Keratinocyte (primary cell): ENCODE results near the gene LEP. TPM values are rescaled to one million over a fixed set of nuclear protein-coding genes. Genes with fewer than 3 reads are reported as not detected.

Source experiments
- DNase-seq: peaks from one replicate; pipeline ENCODE4 v3.0.0-alpha.2; 2011; ENCODE audit warnings: low read depth, missing footprints, low spot score
- FAIRE-seq: peaks from 2 replicates; lab custom pipeline; 2011; peaks lifted over from hg19 to GRCh38; lab: Jason Lieb, UNC
- H2AFZ ChIP-seq: 2 replicates; pipeline ENCODE4 v1.6.0; 2012; ENCODE audit warnings: low read length, control low read depth, inconsistent platforms; ENCODE audit not compliant: control insufficient read depth
- H3K27ac ChIP-seq: 2 replicates; pipeline ENCODE4 v1.5.1; 2011; ENCODE audit warnings: low read length; ENCODE audit not compliant: control insufficient read depth, insufficient read depth
- H3K27me3 ChIP-seq: 3 replicates; pipeline ENCODE4 v1.6.0; 2011; ENCODE audit warnings: low read length; ENCODE audit not compliant: control insufficient read depth, insufficient read depth; ENCODE audit errors: extremely low read depth
- H3K36me3 ChIP-seq, 2 experiments: 2 replicates in 1 of 2; 3 replicates in 1 of 2; pipeline ENCODE4 v1.5.1; 2011; ENCODE audit warnings: low read length in 2 of 2, mild to moderate bottlenecking in 1 of 2; ENCODE audit not compliant: control insufficient read depth in 2 of 2, insufficient read depth in 2 of 2; ENCODE audit errors: extremely low read depth in 1 of 2
- H3K4me1 ChIP-seq: 3 replicates; pipeline ENCODE4 v1.5.1; 2011; ENCODE audit warnings: low read length; ENCODE audit not compliant: control insufficient read depth, insufficient read depth; ENCODE audit errors: extremely low read depth
- H3K4me2 ChIP-seq: 3 replicates; pipeline ENCODE4 v1.6.0; 2011; ENCODE audit warnings: low read depth, low read length; ENCODE audit not compliant: control insufficient read depth, insufficient read depth; ENCODE audit errors: extremely low read depth
- H3K4me3 ChIP-seq, 3 experiments: fragments of 200-600 bp in 1 of 3; sonication (generic) in 1 of 3; 2 replicates in 2 of 3; 3 replicates in 1 of 3; pipeline ENCODE4 v1.5.1; 2011 to 2016; ENCODE audit warnings: low read length in 3 of 3, mild to moderate bottlenecking in 3 of 3, control low read depth in 2 of 3, inconsistent platforms in 1 of 3, low read depth in 1 of 3, mixed read lengths in 1 of 3, mixed run types in 1 of 3, moderate library complexity in 1 of 3; ENCODE audit not compliant: control insufficient read depth in 2 of 3, insufficient read depth in 2 of 3; ENCODE audit errors: extremely low read depth in 1 of 3
- H3K79me2 ChIP-seq: 2 replicates; pipeline ENCODE4 v1.6.0; 2012; ENCODE audit warnings: low read length; ENCODE audit not compliant: control insufficient read depth, insufficient read depth
- H3K9ac ChIP-seq: 3 replicates; pipeline ENCODE4 v1.6.0; 2011; ENCODE audit warnings: low read length; ENCODE audit not compliant: control insufficient read depth, insufficient read depth; ENCODE audit errors: extremely low read depth
- H3K9me1 ChIP-seq: 3 replicates; pipeline ENCODE4 v1.6.0; 2011; ENCODE audit warnings: low read length; ENCODE audit not compliant: control insufficient read depth, insufficient read depth; ENCODE audit errors: extremely low read depth
- H3K9me3 ChIP-seq: 2 replicates; pipeline ENCODE4 v1.5.1; 2012; ENCODE audit warnings: low read depth, low read length; ENCODE audit not compliant: control insufficient read depth
- H4K20me1 ChIP-seq: 3 replicates; pipeline ENCODE4 v1.6.0; 2011; ENCODE audit warnings: low read length; ENCODE audit not compliant: control insufficient read depth, insufficient read depth; ENCODE audit errors: extremely low read depth
- EZH2 ChIP-seq: IDR thresholded peaks from one replicate; pipeline ENCODE4 v1.6.1; 2012; ENCODE audit warnings: inconsistent platforms, mild to moderate bottlenecking, low read length, moderate library complexity
- dilution Hi-C: fragments of 300-500 bp; cut with MboI; formaldehyde crosslinking; loops from one replicate; pipeline ENCODE4 v1.7.0; 2020; ENCODE audit warnings: low sequenced_read_pairs; ENCODE audit not compliant: extremely low pct_ligation_motif_present
- polyA plus RNA-seq, 5 experiments: library from polyadenylated mRNA; depleted of rRNA in 3 of 5; stranded (reverse) in 3 of 5; stranded (forward) in 1 of 5; unstranded in 1 of 5; fragments of >200 nt; gene quantifications; 1 replicate in 1 of 5; 2 replicates in 3 of 5; 3 replicates in 1 of 5; pipeline versions ENCODE4 v1.2.1 to v1.2.3, GENCODE V29; 2011 to 2012; ENCODE audit warnings: missing spikeins in 2 of 5, low read depth in 1 of 5, low replicate concordance in 1 of 5
- TF ChIP-seq, protein P1 (sequence below), 3 experiments: IDR thresholded peaks in 1 of 3; conservative IDR thresholded peaks in 1 of 3; optimal IDR thresholded peaks in 1 of 3; 2 replicates in 2 of 3; 3 replicates in 1 of 3; pipeline versions ENCODE3 to v1.5.1; 2011; ENCODE audit warnings: low read length in 3 of 3, mild to moderate bottlenecking in 3 of 3, moderate library complexity in 2 of 3, control low read depth in 1 of 3, inconsistent platforms in 1 of 3; ENCODE audit not compliant: insufficient read depth in 2 of 3; ENCODE audit errors: extremely low read depth in 1 of 3

The LEP gene
- polyA plus RNA-seq, 1 donor (not counting 4 experiments of a cell fraction or from before 2014, with no cell fraction given): 0.10 TPM

DNA sequence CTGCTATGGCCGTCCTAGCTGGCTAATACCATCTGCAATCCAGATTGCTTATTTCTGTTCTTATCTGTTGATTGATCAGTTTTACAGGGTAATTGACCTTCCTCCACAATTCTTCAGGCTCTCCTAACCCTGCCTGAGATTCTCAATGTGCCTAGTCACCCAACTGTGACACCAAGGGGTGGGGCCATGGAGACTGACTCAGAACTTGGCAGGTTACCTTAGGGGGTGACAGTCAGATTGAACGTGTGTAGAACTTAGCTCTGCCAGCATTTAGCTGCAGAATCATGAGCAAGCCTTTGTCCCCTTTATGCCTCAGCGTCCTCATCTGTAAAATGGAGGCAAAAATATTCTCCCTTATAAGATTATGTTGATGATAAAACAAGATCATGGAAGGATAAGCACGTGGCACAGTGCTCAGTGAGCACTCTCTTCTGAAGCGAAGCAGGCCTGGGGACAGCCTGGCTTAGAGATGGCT lies 19.1 kb upstream of the LEP start:
- H2AFZ ChIP-seq: no peak overlapping the region
- H3K9me1 ChIP-seq: no peaks in the 10 kb centered on the region
- TF ChIP-seq EZH2: no peak
- TF ChIP-seq, protein P1, sequence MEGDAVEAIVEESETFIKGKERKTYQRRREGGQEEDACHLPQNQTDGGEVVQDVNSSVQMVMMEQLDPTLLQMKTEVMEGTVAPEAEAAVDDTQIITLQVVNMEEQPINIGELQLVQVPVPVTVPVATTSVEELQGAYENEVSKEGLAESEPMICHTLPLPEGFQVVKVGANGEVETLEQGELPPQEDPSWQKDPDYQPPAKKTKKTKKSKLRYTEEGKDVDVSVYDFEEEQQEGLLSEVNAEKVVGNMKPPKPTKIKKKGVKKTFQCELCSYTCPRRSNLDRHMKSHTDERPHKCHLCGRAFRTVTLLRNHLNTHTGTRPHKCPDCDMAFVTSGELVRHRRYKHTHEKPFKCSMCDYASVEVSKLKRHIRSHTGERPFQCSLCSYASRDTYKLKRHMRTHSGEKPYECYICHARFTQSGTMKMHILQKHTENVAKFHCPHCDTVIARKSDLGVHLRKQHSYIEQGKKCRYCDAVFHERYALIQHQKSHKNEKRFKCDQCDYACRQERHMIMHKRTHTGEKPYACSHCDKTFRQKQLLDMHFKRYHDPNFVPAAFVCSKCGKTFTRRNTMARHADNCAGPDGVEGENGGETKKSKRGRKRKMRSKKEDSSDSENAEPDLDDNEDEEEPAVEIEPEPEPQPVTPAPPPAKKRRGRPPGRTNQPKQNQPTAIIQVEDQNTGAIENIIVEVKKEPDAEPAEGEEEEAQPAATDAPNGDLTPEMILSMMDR (optimal IDR thresholded peaks at IDR 0.05 in 1 of 3, IDR thresholded peaks at IDR 0.05 in 1 of 3, conservative IDR thresholded peaks at IDR 0.05 in 1 of 3; ENCODE audit: extremely low read depth in 1 of 3, insufficient read depth in 2 of 3, low read length in 3 of 3): no peak
- no peaks in the 10 kb centered on the region for H3K27me3 ChIP-seq
- dilution Hi-C loops: no loop called here
- DNase-seq: no peak
- H4K20me1 ChIP-seq: no peaks in the 10 kb centered on the region
- H3K9me3 ChIP-seq: no peaks in the 10 kb centered on the region
- H3K4me2 ChIP-seq: peak overlapping the region; percentile 29
- FAIRE-seq: no peak
- H3K79me2 ChIP-seq: no peaks in the 10 kb centered on the region
- no peaks in the 10 kb centered on the region for H3K36me3 ChIP-seq
- H3K4me3 ChIP-seq: no peak overlapping the region
- no peak overlapping the region for H3K27ac ChIP-seq
- peaks cover 24% of the 10 kb centered on the region for H3K4me1 ChIP-seq
- H3K9ac ChIP-seq: no peak overlapping the region

- H3K9me1 ChIP-seq: no peaks in the 10 kb centered on the region
- no peak overlapping the region for H3K4me2 ChIP-seq
- H4K20me1 ChIP-seq: no peaks in the 10 kb centered on the region
- no peaks in the 10 kb centered on the region for H3K36me3 ChIP-seq
- no peaks in the 10 kb centered on the region for H3K79me2 ChIP-seq
- H3K4me3 ChIP-seq: no peak overlapping the region
- H3K9me3 ChIP-seq: no peaks in the 10 kb centered on the region
- dilution Hi-C loops: no loop called here
- no peak overlapping the region for H2AFZ ChIP-seq
- peaks cover 10% of the 10 kb centered on the region for H3K4me1 ChIP-seq
- FAIRE-seq (no peak), DNase-seq (no peak)
- TF ChIP-seq EZH2: no peak
- TF ChIP-seq, protein P1 (optimal IDR thresholded peaks at IDR 0.05 in 1 of 3, IDR thresholded peaks at IDR 0.05 in 1 of 3, conservative IDR thresholded peaks at IDR 0.05 in 1 of 3; ENCODE audit: extremely low read depth in 1 of 3, insufficient read depth in 2 of 3, low read length in 3 of 3): no peak
- no peak overlapping the region for H3K9ac ChIP-seq
- H3K27me3 ChIP-seq: peaks cover 3% of the 10 kb centered on the region
- no peak overlapping the region for H3K27ac ChIP-seq
These were observed 14.7 kb upstream of the LEP start for GRCh38 chr7:128226132-128226980.
